ENCODE measurements around the gene REPIN1. TPM values are rescaled to one million over a fixed set of nuclear protein-coding genes. Genes with fewer than 3 reads are reported as not detected.

Gene REPIN1
- polyA plus RNA-seq, 2 of the 4 experiments (the other 2 are of a cell fraction) = 48.1 to 101 TPM

DNA sequence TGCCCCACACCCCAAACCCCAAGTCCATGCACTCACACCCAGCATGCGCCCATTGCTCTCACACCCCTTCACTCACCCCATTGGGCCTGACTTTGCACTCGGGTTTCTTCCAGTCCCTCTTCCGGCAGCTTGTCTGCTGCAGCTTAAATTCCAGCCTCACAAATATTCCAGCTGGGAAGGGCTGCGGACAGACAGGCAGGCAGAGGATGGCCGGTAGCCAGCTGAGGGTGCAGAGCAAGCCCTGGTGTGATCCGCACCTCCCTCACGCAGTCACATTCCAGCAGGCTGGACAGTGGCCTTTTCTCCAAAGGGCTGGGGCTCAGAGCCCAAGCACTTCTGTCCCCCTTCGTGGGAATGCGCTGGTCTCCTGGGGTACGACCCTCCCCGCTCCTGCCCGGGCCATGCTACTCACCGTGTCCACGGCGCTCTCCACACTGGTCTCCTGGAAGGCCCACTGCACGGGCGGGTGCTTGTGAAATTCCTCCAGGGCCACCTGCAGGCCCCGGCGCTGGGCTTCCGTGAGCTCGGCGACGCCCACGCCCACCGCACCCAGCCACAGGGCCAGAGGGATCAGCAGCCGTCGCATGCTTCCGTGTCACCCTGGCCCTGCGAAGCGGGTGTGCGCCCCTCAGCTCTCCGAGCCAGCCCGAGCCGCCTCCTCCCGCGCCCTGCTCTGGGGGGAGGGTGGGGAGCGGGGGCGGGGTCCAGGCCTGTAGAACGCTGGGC is 28.4 kb upstream of the REPIN1 start:
- TF ChIP-seq ZNF302 (CRISPR knock-in tag; IDR thresholded peaks at IDR 0.05) (no peak), ZC3H11A (IDR thresholded peaks at IDR 0.05) (no peak), TFCP2L1 (CRISPR knock-in tag; IDR thresholded peaks at IDR 0.05) (no peak), CHD2 (IDR thresholded peaks at IDR 0.05; ENCODE audit: low read length, partially characterized antibody) (no peak), HDAC2 (IDR thresholded peaks at IDR 0.05) (no peak)
- TF ChIP-seq, protein P1, sequence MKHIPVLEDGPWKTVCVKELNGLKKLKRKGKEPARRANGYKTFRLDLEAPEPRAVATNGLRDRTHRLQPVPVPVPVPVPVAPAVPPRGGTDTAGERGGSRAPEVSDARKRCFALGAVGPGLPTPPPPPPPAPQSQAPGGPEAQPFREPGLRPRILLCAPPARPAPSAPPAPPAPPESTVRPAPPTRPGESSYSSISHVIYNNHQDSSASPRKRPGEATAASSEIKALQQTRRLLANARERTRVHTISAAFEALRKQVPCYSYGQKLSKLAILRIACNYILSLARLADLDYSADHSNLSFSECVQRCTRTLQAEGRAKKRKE (CRISPR knock-in tag; IDR thresholded peaks at IDR 0.05; ENCODE audit: low read depth) = no peak
- TF ChIP-seq, protein P2, sequence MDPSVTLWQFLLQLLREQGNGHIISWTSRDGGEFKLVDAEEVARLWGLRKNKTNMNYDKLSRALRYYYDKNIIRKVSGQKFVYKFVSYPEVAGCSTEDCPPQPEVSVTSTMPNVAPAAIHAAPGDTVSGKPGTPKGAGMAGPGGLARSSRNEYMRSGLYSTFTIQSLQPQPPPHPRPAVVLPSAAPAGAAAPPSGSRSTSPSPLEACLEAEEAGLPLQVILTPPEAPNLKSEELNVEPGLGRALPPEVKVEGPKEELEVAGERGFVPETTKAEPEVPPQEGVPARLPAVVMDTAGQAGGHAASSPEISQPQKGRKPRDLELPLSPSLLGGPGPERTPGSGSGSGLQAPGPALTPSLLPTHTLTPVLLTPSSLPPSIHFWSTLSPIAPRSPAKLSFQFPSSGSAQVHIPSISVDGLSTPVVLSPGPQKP (IDR thresholded peaks at IDR 0.05; ENCODE audit: low read depth, low read length) = no peak
- WGBS (ENCODE audit: missing lambda C conversion rate) = 77% methylated on average over 21 of the region's 39 CpGs
- H3K4me2 ChIP-seq = no peak overlapping the region
- no peak overlapping the region for H3K4me3 ChIP-seq
- FAIRE-seq (no peak), DNase-seq (ENCODE audit: low read depth in 1 of 2, low spot score in 1 of 2) (no peak), ATAC-seq (no peak)
- no peak overlapping the region for H3K27ac ChIP-seq
- ChIA-PET POLR2A (no interaction called here), CTCF (interaction anchor here (0.9 kb wide), 1 partner anchor 16 kb away, joined by 3 read pairs; no protein-coding TSS in a partner anchor)
- H3K4me1 ChIP-seq = no peaks in the 10 kb centered on the region
- H3K9me3 ChIP-seq = peaks cover 16% of the 10 kb centered on the region; the same call in 1 of the 3 replicates

DNA sequence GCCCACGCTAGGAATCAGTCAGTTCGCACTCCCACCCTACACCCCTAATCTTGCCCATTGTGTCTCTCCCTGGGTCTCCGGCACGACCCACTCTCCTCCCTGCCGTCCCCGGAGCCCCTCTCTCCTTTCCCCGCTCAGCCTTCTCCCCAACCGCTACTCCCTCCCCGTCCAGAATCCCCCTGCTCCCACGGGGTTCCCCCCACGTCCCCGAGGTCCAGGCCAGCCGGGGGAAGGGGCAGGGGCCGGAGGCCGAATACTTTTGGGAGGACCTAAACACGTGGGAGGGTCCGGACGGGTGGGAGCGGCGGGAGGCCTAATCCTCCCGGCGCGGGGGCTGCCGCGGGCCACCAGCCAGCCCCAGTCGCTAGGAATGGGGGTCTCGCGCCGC is 27.8 kb upstream of the REPIN1 start:
- DNase-seq (ENCODE audit: low read depth in 1 of 2, low spot score in 1 of 2) (no peak), ATAC-seq (no peak), FAIRE-seq (no peak)
- Histone ChIP-seq H3K4me3 (no peak overlapping the region), H3K4me1 (no peaks in the 10 kb centered on the region), H3K27ac (no peak overlapping the region), H3K4me2 (no peak overlapping the region), H3K9me3 (peaks cover 16% of the 10 kb centered on the region; the same call in 1 of the 3 replicates)
- TF ChIP-seq HDAC2 (IDR thresholded peaks at IDR 0.05) = no peak
- TF ChIP-seq ESRRA (IDR thresholded peaks at IDR 0.05; ENCODE audit: borderline replicate concordance, low read length) = no peak
- no peak for TF ChIP-seq FOSL2 (IDR thresholded peaks at IDR 0.05)
- no peak for TF ChIP-seq FOSL2 (CRISPR knock-in tag; IDR thresholded peaks at IDR 0.05)
- TF ChIP-seq SREBF2 (IDR thresholded peaks at IDR 0.05) = no peak
- no peak for TF ChIP-seq CEBPB (IDR thresholded peaks at IDR 0.05)
- CTCF ChIA-PET = interaction anchor here (0.9 kb wide), 1 partner anchor 15 kb away, joined by 3 read pairs; no protein-coding TSS in a partner anchor
- POLR2A ChIA-PET = no interaction called here
- 76% methylated on average over 6 of the region's 29 CpGs for WGBS (ENCODE audit: missing lambda C conversion rate)

DNA sequence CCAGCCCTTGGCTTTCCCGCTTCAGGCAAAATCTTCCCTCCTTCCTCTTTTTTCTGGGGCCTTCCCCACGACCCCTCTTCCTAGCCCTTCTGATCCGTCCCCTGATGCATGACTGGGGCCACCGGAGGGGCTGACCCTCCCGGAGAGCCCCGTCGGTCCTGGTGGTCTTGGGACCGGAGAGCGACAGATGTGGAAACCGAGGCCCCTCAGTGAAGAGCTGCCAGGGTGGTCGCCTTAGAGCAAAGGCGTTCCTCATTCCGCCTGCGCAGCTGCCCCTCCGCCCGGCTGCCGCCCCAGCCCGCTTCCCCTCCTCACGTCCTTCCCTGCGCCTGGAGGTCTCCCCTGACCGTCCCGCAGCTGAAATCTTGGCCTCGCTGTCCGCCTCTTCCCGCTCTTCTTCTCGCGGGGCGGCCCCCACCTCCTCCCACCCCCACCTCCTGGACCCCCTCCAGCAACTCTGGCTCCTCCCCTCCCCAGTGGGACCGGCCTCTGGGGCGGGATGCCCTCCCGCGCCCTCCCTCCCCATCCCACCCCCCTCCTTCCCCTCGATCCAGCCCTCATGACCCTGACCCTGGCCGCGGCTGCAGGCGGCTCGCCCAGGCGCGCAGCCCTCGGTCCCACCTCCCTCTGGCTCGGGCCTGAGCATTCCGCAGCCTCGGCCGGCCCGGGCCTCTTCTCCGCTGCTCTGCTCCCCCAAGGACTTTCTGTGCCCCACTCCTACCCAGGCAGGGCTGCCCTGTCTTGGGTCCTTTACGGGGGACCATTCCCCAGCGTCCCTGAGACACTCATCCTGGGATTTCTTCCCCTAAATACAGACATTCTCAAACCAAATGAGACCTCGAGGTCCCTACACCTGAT is 27.1 kb upstream of the REPIN1 start, which contains the start of gene RARRES2:
Gene RARRES2 (minus strand): TSS at position 367 of the 858 bp plus-strand sequence. CDS start 1,020 bp downstream, outside the sequence.
- CTCF ChIA-PET = interaction anchor here (2.7 kb wide), 1 partner anchor 15 kb away, joined by 11 read pairs; no protein-coding TSS in a partner anchor
- Histone ChIP-seq H3K4me3 (no peak within 1 kb of the TSS), H3K27ac (no peak within 1 kb of the TSS), H3K9me3 (peaks cover 16% of the 10 kb centered on the region; the same call in 1 of the 3 replicates), H3K4me2 (no peak within 1 kb of the TSS), H3K4me1 (no peaks in the 10 kb centered on the region)
- 58% methylated on average over 40 of the region's 49 CpGs for WGBS (ENCODE audit: missing lambda C conversion rate)
- no peak for DNase-seq (ENCODE audit: low read depth in 1 of 2, low spot score in 1 of 2)
- ATAC-seq = no peak
- POLR2A ChIA-PET = no interaction called here
- no peak for FAIRE-seq
- no peak for TF ChIP-seq TP53 (CRISPR knock-in tag; IDR thresholded peaks at IDR 0.05)
- TF ChIP-seq, protein P3, sequence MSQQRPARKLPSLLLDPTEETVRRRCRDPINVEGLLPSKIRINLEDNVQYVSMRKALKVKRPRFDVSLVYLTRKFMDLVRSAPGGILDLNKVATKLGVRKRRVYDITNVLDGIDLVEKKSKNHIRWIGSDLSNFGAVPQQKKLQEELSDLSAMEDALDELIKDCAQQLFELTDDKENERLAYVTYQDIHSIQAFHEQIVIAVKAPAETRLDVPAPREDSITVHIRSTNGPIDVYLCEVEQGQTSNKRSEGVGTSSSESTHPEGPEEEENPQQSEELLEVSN (IDR thresholded peaks at IDR 0.05; ENCODE audit: borderline replicate concordance, low read depth) = no peak
- TF ChIP-seq ZFP36 (IDR thresholded peaks at IDR 0.05; ENCODE audit: borderline replicate concordance, partially characterized antibody) = no peak
- TF ChIP-seq CHD2 (IDR thresholded peaks at IDR 0.05; ENCODE audit: low read length, partially characterized antibody) = no peak
- TF ChIP-seq RFX5 (IDR thresholded peaks at IDR 0.05) = no peak
- no peak for TF ChIP-seq MYC (IDR thresholded peaks at IDR 0.05; ENCODE audit: borderline replicate concordance, low read length)
- no peak for TF ChIP-seq NPAS2 (CRISPR knock-in tag; IDR thresholded peaks at IDR 0.05; ENCODE audit: borderline replicate concordance)
- TF ChIP-seq JUN (IDR thresholded peaks at IDR 0.05) = no peak

Measured in A549 (cell line).